Measurements from ENCODE around the gene KCNIP4.
A peak's percentile ranks its signal among the peaks of the same experiment; 100 is the strongest.
"Not testable (repeated sequence)": the region's sequence is repeated elsewhere in the genome, so short reads cannot be mapped to it uniquely, and the experiment has no call there.

KCNIP4 gene

GRCh38 chr4:21948347-21949072 is at the start of gene KCNIP4:
Gene KCNIP4, minus strand, starts transcription at chr4:21948772.
- peak in 23 of 51 donors; percentile 1 to 54 (median 14) for DNase-seq

- not testable (repeated sequence) for DNase-seq
These were observed 48.0 kb upstream of the KCNIP4 start for GRCh38 chr4:21996618-21997017.

GRCh38 chr4:21992330-21992729 is 43.8 kb upstream of the KCNIP4 start:
- no peak for DNase-seq

- no peak for DNase-seq
These were observed 43.0 kb upstream of the KCNIP4 start for GRCh38 chr4:21991562-21991961.

- no peak for DNase-seq
These were observed 42.5 kb upstream of the KCNIP4 start for GRCh38 chr4:21991050-21991449.

- no peak for DNase-seq
These were observed 40.8 kb upstream of the KCNIP4 start for GRCh38 chr4:21989351-21989750.

GRCh38 chr4:21986307-21986706 is 37.7 kb upstream of the KCNIP4 start:
- DNase-seq, result peak in 1 of 51 donors; percentile 10

GRCh38 chr4:21982087-21982486 is 33.5 kb upstream of the KCNIP4 start:
- DNase-seq, result no peak

GRCh38 chr4:21979196-21979595 is 30.6 kb upstream of the KCNIP4 start:
- no peak for DNase-seq

GRCh38 chr4:21976166-21976565 is 27.6 kb upstream of the KCNIP4 start:
- no peak for DNase-seq

- DNase-seq, result no peak
These were observed 25.3 kb upstream of the KCNIP4 start for GRCh38 chr4:21973850-21974249.

GRCh38 chr4:21964762-21965319 is 16.3 kb upstream of the KCNIP4 start:
- DNase-seq, result no peak

- DNase-seq, result no peak
These were observed 14.1 kb upstream of the KCNIP4 start for GRCh38 chr4:21962691-21963090.

- no peak for DNase-seq
These were observed 12.2 kb upstream of the KCNIP4 start for GRCh38 chr4:21960793-21961192.

- DNase-seq, result peak in 1 of 51 donors; percentile 8
These were observed 6.3 kb upstream of the KCNIP4 start for GRCh38 chr4:21954916-21955315.

- no peak for DNase-seq
These were observed 5.1 kb upstream of the KCNIP4 start for GRCh38 chr4:21953653-21954052.

- DNase-seq, result no peak
These were observed 4.0 kb upstream of the KCNIP4 start for GRCh38 chr4:21952549-21952948.

GRCh38 chr4:21949073-21949457 is 493 bp upstream of the KCNIP4 start:
- peak in 11 of 51 donors; percentile 0 to 22 (median 7) for DNase-seq

GRCh38 chr4:21947791-21948346 is 703 bp downstream of the KCNIP4 start:
- DNase-seq, result peak in 2 of 51 donors; percentile 11 to 59

GRCh38 chr4:21946858-21947257 is 1.7 kb downstream of the KCNIP4 start:
- DNase-seq, result peak in 1 of 51 donors; percentile 37

GRCh38 chr4:21921526-21922180 is 26.9 kb downstream of the KCNIP4 start:
- DNase-seq, result no peak

GRCh38 chr4:21915761-21916160 is 32.8 kb downstream of the KCNIP4 start:
- no peak for DNase-seq

- DNase-seq, result no peak
These were observed 46.7 kb downstream of the KCNIP4 start for GRCh38 chr4:21901831-21902230.

Measured in hypothalamus (tissue), 51 donors.